Stimulated activated CD8-positive, alpha-beta memory T cell treated with anti-CD3 and anti-CD28 coated beads, Interleukin-7, amount 100 ng/mL, for 4 hours (primary cell): ENCODE results near the gene HMGB3.
"Not testable (repeated sequence)": the region's sequence is repeated elsewhere in the genome, so short reads cannot be mapped to it uniquely, and the experiment has no call there.

Source experiments
- DNase-seq, 2 donors: peaks; one replicate each; pipeline ENCODE4 v3.0.0-alpha.2; 2020; ENCODE audit warnings: low read depth in 2 of 2

Gene HMGB3

DNA sequence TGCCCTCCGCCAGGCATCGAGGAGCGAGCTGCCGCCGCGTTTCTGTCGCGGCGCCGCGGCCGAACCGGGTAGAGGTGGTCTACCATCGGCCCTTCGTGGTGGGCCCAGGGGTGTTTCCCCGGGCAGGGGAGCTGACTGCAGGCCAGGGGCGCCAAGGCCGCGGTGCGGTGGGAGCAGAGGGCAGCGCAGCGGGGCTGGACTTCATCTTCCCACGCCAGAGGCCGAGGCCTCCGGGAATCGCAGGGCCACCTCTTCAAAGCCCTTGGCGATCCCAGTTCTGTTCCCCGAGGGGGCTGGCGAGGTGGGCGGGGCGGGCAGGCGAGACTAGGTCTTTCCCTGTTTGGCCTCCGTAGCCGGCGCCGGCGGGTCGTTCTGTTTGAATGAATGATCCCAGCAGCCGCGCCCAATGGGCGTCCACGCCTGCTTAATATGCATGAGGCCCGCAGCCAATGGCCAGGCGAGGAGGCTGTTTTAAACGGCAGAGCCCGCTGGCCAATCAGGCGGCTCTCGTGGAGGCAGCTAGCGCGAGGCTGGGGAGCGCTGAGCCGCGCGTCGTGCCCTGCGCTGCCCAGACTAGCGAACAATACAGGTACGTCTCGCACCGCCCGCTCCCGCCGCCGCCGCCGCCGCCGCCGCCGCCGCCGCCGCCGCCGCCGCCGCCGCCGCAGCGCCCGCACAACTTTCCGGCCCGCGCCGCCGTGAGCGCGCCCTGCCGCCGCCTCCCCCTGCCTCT lies at the start of gene HMGB3:
Gene HMGB3, plus strand, starts transcription at position 548 of the 733 bp plus-strand sequence. CDS start 2,265 bp downstream, outside the sequence.
- DNase-seq: peak; percentile 55 to 60

DNA sequence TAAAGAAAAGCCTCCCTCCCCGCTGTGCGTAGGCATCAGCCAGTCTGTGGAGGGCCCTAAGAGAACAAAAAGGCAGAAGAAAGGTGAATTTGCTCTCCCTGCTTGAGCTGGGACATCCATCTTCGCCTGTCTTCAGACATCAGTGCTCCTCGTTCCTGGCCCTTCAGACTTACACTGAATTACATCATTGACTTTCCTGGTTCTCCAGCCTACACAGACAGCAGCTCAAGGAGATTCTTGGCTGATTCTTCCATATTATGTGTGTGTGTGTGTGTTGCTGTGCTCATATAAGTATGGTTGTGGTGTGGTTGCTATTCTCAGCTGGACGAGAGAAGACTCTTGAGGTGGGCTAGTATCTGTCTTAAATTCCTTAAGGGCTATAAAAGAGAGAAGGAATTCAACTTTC lies 49.2 kb upstream of the HMGB3 start:
- DNase-seq: no peak

DNA sequence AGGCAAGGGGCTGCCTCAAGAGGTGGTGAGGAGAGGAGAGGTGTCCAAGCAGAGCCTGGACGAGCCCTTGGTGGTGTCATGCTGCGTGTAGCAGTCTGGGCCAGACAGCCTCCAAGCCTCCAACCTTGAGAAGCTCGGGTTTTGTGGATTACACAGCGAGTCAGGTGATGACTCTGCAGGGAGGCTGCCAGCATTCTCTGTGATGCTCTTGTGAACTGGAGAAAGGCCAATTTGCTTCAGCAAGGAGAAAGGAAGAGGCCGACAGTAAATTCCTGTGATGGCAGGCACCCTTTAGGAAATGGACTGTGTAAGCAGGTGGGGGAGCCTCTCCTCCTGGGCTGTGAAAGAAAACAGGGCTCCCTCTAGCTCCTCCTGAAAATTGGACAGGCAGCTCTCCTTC lies 48.7 kb upstream of the HMGB3 start:
- DNase-seq: no peak

GRCh38 chrX:150935467-150935866 lies 47.7 kb upstream of the HMGB3 start:
- no peak for DNase-seq

DNA sequence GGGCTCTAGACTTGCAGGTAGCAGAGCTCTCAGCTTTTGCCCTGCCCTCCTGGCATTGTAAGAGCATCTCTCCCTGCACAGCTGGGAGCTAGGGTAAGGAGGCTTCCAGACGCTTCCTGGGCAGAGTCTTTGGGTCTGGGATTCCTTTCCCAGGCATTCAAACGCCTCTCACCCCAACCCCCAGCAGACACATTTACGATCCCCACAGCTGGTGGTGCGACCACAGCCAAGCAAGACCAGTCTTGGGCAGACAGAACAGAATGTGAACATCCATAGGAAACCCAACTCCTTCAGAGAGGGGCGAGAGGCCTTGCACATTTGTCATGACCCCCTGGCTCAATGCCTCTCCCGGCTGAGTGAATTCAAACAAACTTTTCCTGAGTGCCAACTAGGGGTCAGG lies 46.6 kb upstream of the HMGB3 start:
- DNase-seq: no peak

DNA sequence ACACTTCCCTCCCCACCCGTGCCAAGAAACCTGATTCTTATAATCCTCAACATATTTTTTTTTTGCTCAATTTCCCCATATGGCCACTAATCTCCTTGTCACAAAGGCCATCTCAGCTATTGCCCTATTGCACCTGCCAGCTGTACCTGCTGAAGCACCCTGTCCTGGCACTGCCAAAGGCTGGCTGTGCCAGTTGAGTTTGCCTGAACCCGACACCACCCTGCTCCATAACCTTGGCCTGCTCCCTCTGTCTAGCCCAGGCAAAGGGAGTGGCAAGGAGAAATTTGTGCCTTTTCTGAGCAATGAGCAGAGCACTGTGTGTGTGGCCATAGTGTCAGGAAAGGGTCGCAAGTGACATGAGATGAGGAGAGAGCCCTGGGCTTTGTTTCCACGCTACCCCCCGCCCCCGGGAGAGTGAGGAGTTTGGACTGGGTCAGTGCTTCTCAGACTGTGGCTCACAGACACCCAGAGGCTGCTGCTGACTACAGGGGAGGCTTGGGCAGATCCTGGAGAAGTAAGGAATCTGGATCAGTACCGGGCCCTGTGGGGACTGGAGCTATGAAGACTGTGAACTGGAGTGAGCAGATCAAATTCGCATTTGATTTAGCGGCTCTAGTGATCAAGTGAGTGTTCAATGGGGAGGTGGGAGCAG lies 42.2 kb upstream of the HMGB3 start:
- no peak for DNase-seq

DNA sequence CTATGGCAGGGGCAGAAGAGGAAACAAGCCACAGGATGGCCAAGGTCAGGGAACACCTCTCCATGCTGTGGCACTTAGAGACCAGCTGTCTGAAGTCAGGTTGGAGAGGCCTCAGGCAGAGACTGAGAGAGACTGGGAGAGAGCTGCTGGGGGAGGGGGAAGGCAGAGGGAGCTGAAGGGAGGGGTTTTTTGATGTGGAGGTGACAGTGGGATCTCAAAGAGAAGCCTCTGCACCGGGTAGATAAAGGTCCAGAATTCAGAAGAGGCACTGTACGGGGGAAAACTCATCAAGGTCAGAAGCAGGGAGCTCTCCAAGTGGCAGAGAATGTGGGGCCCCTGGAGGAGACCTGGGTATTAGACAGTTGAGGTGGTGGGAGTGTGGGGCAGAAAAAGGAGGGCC lies 41.6 kb upstream of the HMGB3 start:
- no peak for DNase-seq

DNA sequence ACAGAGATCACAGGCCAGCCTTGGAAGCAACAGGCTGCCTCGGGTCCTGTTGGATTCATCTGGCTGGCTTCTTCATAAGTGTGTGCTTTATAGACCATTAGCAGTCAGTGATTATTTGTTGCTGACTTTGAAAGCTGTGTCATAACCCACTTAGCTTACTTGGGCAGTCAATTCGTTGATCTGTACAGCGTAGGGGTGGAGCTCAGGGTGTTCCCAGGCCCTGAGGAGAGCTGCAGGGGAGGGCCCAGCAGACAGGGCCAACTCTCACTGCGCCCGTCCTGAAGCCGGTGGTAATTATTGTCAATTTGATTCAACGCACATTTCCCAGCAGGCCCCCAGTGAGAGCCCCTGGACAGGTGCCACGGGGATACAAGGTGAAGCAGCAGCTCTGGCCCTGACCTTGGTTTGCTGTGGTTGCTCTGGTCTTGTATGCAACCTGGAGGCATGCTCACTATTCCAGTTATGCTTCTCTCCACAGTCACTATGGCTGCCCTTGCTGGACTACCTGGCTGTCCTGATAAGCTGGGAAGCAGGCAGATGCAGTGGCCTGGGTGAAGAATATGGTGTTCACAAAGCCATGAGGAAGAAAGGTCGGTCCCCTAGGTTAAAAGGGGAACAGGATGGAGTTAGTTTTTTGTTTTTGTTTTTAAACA lies 40.1 kb upstream of the HMGB3 start:
- DNase-seq: no peak

- DNase-seq: no peak
These were observed 38.9 kb upstream of the HMGB3 start for GRCh38 chrX:150944233-150944632.

DNA sequence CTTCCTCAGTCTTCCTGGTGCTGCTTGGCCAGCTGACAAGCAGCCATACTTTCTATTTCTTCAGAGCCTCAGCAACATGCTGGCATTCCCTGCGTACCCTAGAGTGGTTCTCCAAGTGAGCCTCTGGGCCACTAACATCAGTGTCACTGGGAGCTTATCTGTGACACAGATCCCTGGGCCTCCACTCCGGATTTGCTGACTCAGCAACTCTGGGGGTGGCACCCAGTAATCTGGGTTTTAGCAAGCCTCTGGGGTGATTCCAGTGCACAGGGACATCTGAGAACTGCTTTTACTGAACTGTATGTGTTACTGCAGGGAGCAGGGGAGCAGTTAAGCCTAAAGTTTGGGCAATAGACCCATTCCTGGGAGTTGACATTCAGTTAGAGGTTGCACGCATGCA lies 28.2 kb upstream of the HMGB3 start:
- no peak for DNase-seq

GRCh38 chrX:150955590-150955989 lies 27.5 kb upstream of the HMGB3 start:
- DNase-seq: no peak

- no peak for DNase-seq
These were observed 25.0 kb upstream of the HMGB3 start for GRCh38 chrX:150958177-150958576.

DNA sequence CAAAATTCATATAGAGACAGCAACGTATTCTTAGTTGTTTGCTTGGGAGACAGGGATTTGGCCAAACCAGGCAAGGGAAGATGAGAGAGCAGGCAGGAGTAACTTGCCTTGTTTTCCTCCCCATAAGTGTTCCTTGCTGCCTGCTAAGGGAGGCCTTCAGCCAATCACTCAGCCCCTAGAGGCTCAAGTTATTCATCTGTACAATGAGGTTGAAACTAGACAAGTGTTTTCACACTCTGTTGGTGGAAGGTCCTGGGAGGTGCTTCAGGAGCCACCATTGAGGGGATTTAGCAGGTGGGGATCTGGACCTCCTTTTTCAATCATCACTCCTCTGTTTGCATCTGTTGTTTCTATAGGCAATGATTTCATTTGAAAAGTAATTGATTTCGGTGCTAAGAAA lies 23.6 kb upstream of the HMGB3 start:
- DNase-seq: no peak

DNA sequence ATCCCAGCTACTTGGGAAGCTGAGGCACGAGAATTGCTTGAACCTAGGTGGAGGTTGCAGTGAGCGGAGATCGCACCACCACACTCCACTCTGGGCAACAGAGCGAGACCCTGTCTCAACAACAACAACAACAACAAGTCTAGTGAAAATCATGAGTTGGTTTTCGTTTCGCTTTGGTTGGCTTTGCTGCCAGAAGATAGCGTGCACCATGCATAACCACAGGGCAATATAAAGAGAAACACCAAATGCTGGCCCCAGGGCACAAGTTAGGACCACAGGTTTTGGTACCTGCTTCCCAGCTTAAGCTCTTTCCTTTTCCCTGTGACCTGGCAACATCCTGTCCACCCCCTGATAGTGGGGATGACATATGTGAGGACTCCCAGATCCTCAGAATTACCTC lies 21.5 kb upstream of the HMGB3 start:
- DNase-seq: no peak

DNA sequence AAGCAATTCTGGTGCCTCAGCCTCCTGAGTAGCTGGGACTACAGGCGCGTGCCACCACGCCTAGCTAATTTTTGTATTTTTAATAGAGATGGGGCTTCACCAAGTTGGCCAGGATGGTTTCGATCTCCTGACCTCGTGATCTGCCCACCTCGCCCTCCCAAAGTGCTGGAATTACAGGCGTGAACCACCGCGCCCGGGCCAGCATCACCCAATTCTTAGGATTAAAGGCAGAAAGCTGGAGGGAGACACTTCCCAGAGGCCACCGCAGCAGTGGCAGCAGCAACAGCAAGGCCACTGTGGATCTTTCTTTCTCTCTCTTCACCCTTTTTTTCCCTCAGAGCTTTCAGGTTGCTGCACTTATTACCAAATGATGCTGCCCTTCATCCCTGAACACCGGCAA lies 18.7 kb upstream of the HMGB3 start:
- DNase-seq: not testable (repeated sequence)

DNA sequence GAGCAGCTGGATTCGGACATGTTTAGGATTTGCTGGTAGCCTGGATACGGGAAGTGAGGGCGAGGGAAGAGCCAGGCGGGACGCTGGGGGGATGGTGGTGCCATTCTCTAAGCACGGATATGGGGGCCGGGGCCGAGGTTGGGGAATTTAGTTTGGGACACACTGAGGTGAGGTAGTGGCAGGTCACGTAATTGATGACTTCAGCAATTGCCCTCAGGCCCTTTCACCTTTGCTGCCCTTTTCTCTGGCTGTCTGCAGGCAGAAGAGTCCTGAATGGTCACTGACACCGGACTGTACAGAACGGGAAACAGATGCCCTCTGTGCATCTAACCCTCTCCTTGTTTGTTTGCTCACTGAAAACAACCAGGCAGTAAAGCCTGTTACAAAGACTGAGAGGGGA lies 16.9 kb upstream of the HMGB3 start:
- DNase-seq: no peak

- no peak for DNase-seq
These were observed 16.4 kb upstream of the HMGB3 start for GRCh38 chrX:150966742-150967141.

DNA sequence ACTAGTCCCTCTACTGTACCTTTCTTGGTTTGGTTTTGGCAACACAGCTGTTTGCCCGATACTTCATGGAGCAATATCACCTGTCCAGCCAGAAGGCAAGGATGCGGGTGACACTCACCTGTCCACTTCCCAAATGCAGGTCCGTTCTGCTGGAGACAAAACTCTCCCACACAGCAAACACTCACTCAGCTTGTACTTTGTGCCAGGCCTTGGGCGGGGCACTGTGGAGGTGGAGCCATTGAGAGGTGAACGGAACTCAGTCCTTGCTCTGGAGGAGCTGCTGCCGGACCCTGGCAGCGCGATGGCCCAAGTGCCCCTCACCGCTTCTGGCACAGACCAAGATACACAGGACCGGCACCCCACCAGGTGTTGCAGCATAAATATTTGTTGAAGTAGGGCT lies 15.3 kb upstream of the HMGB3 start:
- DNase-seq: no peak

DNA sequence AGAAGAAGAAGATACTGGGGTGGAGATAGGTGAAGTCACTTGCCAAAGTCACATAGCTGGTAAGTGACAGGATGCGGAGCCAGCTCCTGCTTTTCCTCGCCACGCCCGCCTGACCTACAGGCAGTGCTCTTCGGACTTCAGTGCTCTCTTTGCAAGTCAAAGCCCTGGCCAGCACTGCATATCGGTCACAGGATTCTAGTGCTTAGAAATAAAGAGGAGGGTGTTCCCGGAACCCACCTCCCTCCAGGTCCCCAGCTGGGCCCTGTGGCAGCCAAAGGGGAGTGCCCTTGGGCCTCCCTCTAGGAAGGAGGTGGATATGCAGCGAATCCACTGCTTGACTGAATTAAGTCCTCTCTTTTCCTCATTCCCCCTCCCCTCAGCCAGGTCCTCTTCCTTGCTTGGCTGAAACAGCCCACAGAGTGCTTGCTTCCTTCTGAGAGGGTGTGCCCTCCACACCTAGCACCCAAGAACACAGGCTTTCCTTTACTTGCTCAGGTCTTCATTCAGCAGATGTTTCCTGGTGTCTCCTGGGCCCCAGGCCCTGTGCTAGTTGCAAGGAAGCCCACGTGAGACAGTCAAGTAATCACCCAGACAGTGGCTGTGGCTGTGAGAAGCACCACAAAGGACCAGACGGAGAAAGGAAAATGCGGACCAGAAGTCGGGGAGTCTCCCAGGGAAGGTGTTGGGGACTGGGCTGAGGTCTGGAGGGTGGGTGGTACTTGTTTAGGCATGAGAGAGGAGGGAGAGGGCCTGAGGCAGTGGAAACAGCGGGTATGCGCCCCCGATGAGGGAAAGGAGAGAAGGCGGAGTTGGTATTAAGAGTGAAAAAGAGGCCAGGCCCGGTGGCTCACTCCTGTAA lies 14.0 kb upstream of the HMGB3 start:
- DNase-seq: no peak

DNA sequence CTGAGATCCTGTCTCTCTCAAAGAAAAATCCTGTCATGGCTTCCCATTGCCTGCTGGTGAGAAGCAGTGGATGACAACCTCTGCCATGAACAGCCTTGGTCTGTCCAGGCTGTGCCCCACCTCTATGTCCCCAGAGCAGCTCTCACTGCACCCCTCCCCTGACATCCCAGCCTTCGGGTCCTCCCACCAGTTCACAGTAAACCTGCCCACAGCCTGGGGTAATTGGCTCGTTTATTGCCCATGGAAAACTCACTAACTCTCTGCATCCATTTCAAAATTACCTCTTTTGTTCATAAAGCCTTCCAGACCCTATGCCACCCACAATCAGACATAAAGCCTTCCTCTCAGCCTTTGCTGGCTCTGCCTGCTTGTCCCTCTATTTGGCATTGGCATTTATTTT lies 10.7 kb upstream of the HMGB3 start:
- no peak for DNase-seq

GRCh38 chrX:150975655-150976390 lies 7.3 kb upstream of the HMGB3 start:
- DNase-seq: no peak
